SK-N-SH treated with all-trans-retinoic acid at 6 μM for 48 hours (cell line): ENCODE data around the gene ARHGDIA.

Source experiments
- ATAC-seq: fragments of 200-7000 bp; cut with Tn5 transposase; 3 replicates; pipeline ENCODE4 v1.9.1; 2020; ENCODE audit warnings: mild to moderate bottlenecking, moderate library complexity
- ARNTL ChIP-seq: fragments of 450-650 bp; formaldehyde crosslinking; IDR thresholded peaks from 2 replicates; pipeline ENCODE4 v1.5.0; 2020; ENCODE audit warnings: low read depth, mild to moderate bottlenecking, moderate library complexity, borderline replicate concordance
- BACH2 ChIP-seq: fragments of 250-450 bp; sonication (Bioruptor Pico); IDR thresholded peaks from 2 replicates; pipeline ENCODE4 v1.9.0; 2021; ENCODE audit warnings: mild to moderate bottlenecking, borderline replicate concordance
- CSDC2 ChIP-seq: fragments of 250-450 bp; sonication (Bioruptor Pico); IDR thresholded peaks from 2 replicates; pipeline ENCODE4 v1.5.0; 2020; ENCODE audit warnings: mild to moderate bottlenecking, moderate library complexity
- ESRRG ChIP-seq: fragments of 250-450 bp; sonication (Bioruptor Pico); IDR thresholded peaks from 2 replicates; pipeline ENCODE4 v1.6.1; 2021; ENCODE audit warnings: mild to moderate bottlenecking
- GLIS3 ChIP-seq: fragments of 250-450 bp; sonication (Bioruptor Pico); IDR thresholded peaks from 2 replicates; pipeline ENCODE4 v1.5.0; 2020; ENCODE audit warnings: mild to moderate bottlenecking, moderate library complexity
- ISL1 ChIP-seq: fragments of 250-450 bp; sonication (Bioruptor Pico); IDR thresholded peaks from 2 replicates; pipeline ENCODE4 v2.1.2; 2022; ENCODE audit warnings: mild to moderate bottlenecking, moderate library complexity
- OSR1 ChIP-seq: fragments of 250-450 bp; sonication (Bioruptor Pico); IDR thresholded peaks from 2 replicates; pipeline ENCODE4 v1.8.0; 2022; ENCODE audit warnings: moderate library complexity, mild to moderate bottlenecking, inconsistent platforms
- PPARA ChIP-seq: fragments of 250-450 bp; sonication (Bioruptor Pico); IDR thresholded peaks from 2 replicates; pipeline ENCODE4 v1.5.0; 2020; ENCODE audit warnings: mild to moderate bottlenecking, borderline replicate concordance
- RARB ChIP-seq: fragments of 250-450 bp; sonication (Bioruptor Pico); IDR thresholded peaks from 2 replicates; pipeline ENCODE4 v1.8.0; 2021; ENCODE audit warnings: mild to moderate bottlenecking, moderate library complexity
- SNAI2 ChIP-seq: fragments of 250-450 bp; sonication (Bioruptor Pico); IDR thresholded peaks from 2 replicates; pipeline ENCODE4 v1.5.0; 2020; ENCODE audit warnings: mild to moderate bottlenecking, moderate library complexity
- TCF4 ChIP-seq: fragments of 250-450 bp; sonication (Bioruptor Pico); IDR thresholded peaks from 2 replicates; pipeline ENCODE4 v1.8.0; 2021; ENCODE audit warnings: mild to moderate bottlenecking, moderate library complexity, borderline replicate concordance
- TOX ChIP-seq: fragments of 250-450 bp; sonication (Bioruptor Pico); IDR thresholded peaks from 2 replicates; pipeline ENCODE4 v1.8.0; 2021; ENCODE audit warnings: mild to moderate bottlenecking, moderate library complexity, borderline replicate concordance
- ZC3H10 ChIP-seq: fragments of 250-450 bp; sonication (Bioruptor Pico); IDR thresholded peaks from 2 replicates; pipeline ENCODE4 v1.5.1; 2021; ENCODE audit warnings: mild to moderate bottlenecking, moderate library complexity
- ZFP3 ChIP-seq: fragments of 250-450 bp; sonication (Bioruptor Pico); IDR thresholded peaks from 2 replicates; pipeline ENCODE4 v1.5.0; 2020; ENCODE audit warnings: mild to moderate bottlenecking, moderate library complexity
- ZFP30 ChIP-seq: fragments of 450-650 bp; formaldehyde crosslinking; IDR thresholded peaks from 2 replicates; pipeline ENCODE4 v1.5.0; 2022; ENCODE audit warnings: mild to moderate bottlenecking, moderate library complexity
- ZNF565 ChIP-seq: fragments of 450-650 bp; formaldehyde crosslinking; conservative IDR thresholded peaks from 2 replicates; pipeline ENCODE4 v1.5.0; 2020; ENCODE audit warnings: low read depth, mild to moderate bottlenecking, moderate library complexity
- ZNF70 ChIP-seq: fragments of 450-650 bp; formaldehyde crosslinking; IDR thresholded peaks from 2 replicates; pipeline ENCODE4 v1.5.0; 2020; ENCODE audit warnings: mild to moderate bottlenecking, moderate library complexity
- ZNF8 ChIP-seq: fragments of 450-650 bp; formaldehyde crosslinking; IDR thresholded peaks from 2 replicates; pipeline ENCODE4 v1.5.0; 2020; ENCODE audit warnings: mild to moderate bottlenecking, moderate library complexity
- TF ChIP-seq, protein P1 (sequence below): fragments of 250-450 bp; sonication (Bioruptor Pico); IDR thresholded peaks from 2 replicates; pipeline ENCODE4 v1.5.1; 2021; ENCODE audit warnings: mild to moderate bottlenecking, moderate library complexity
- TF ChIP-seq, protein P2 (sequence below): fragments of 250-450 bp; sonication (Bioruptor Pico); IDR thresholded peaks from 2 replicates; pipeline ENCODE4 v1.8.0; 2021; ENCODE audit warnings: low read depth, mild to moderate bottlenecking, moderate library complexity, borderline replicate concordance
- TF ChIP-seq, protein P3 (sequence below): fragments of 250-450 bp; sonication (Bioruptor Pico); IDR thresholded peaks from 2 replicates; pipeline ENCODE4 v1.8.0; 2020; ENCODE audit warnings: mild to moderate bottlenecking, moderate library complexity, borderline replicate concordance
- TF ChIP-seq, protein P4 (sequence below): fragments of 250-450 bp; sonication (Bioruptor Pico); IDR thresholded peaks from 2 replicates; pipeline ENCODE4 v1.5.1; 2020; ENCODE audit warnings: low read depth, mild to moderate bottlenecking, moderate library complexity
- TF ChIP-seq, protein P5 (sequence below): fragments of 250-450 bp; sonication (Bioruptor Pico); IDR thresholded peaks from 2 replicates; pipeline ENCODE4 v1.5.0; 2020; ENCODE audit warnings: mild to moderate bottlenecking, moderate library complexity

The ARHGDIA gene

DNA sequence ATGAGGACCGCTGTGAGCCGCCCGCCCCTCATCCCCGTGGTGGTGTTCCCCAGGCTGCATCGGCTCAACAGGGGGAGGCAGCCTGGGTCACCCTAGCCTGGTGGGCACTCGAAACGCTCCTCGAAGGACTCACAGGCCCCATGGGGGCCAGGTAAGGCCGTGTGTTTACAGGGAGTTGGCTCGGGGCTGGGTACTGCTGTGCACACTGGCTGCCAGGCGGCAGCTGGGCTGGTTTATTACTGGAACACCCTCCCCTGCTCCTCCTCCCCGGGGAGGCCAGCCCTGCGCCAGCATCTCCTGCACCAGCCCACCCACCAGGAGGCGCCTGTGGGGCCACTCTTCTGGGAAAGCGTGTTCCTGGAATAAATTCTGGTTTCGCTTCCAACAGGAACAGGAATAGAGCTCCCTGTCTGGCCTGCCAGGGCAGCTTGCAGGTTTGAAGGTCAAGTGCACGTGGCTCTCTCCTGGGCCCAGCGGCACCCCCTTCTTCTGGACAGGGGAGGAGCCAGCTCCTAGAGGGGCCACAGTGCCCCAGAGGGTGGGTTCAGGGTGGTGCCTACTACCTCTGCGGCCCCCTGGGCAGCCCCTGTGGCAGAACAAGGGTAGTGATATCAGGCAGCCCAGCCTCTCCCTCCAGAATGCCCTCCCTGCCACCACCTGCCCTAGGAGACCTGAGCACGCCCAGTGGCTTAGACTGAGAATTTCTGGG, 49.4 kb downstream of the ARHGDIA start:
- peak; percentile 77 for ATAC-seq
- TF ChIP-seq ARNTL (CRISPR knock-in tag) (no peak), PPARA (CRISPR knock-in tag) (no peak), ZNF8 (CRISPR knock-in tag) (no peak), TOX (CRISPR knock-in tag) (no peak), ESRRG (CRISPR knock-in tag) (no peak), ZC3H10 (CRISPR knock-in tag) (no peak), ZNF70 (CRISPR knock-in tag) (no peak), SNAI2 (CRISPR knock-in tag) (no peak), ZFP30 (no peak), RARB (no peak), ISL1 (CRISPR knock-in tag) (no peak), TCF4 (CRISPR knock-in tag) (no peak), ZFP3 (CRISPR knock-in tag) (no peak), CSDC2 (CRISPR knock-in tag) (no peak), ZNF565 (no peak)
- TF ChIP-seq, protein P1, sequence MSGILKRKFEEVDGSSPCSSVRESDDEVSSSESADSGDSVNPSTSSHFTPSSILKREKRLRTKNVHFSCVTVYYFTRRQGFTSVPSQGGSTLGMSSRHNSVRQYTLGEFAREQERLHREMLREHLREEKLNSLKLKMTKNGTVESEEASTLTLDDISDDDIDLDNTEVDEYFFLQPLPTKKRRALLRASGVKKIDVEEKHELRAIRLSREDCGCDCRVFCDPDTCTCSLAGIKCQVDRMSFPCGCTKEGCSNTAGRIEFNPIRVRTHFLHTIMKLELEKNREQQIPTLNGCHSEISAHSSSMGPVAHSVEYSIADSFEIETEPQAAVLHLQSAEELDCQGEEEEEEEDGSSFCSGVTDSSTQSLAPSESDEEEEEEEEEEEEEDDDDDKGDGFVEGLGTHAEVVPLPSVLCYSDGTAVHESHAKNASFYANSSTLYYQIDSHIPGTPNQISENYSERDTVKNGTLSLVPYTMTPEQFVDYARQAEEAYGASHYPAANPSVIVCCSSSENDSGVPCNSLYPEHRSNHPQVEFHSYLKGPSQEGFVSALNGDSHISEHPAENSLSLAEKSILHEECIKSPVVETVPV (CRISPR knock-in tag): no peak
- TF ChIP-seq, protein P2, sequence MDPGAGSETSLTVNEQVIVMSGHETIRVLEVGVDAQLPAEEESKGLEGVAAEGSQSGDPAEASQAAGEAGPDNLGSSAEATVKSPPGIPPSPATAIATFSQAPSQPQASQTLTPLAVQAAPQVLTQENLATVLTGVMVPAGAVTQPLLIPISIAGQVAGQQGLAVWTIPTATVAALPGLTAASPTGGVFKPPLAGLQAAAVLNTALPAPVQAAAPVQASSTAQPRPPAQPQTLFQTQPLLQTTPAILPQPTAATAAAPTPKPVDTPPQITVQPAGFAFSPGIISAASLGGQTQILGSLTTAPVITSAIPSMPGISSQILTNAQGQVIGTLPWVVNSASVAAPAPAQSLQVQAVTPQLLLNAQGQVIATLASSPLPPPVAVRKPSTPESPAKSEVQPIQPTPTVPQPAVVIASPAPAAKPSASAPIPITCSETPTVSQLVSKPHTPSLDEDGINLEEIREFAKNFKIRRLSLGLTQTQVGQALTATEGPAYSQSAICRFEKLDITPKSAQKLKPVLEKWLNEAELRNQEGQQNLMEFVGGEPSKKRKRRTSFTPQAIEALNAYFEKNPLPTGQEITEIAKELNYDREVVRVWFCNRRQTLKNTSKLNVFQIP: no peak
- TF ChIP-seq, protein P3, sequence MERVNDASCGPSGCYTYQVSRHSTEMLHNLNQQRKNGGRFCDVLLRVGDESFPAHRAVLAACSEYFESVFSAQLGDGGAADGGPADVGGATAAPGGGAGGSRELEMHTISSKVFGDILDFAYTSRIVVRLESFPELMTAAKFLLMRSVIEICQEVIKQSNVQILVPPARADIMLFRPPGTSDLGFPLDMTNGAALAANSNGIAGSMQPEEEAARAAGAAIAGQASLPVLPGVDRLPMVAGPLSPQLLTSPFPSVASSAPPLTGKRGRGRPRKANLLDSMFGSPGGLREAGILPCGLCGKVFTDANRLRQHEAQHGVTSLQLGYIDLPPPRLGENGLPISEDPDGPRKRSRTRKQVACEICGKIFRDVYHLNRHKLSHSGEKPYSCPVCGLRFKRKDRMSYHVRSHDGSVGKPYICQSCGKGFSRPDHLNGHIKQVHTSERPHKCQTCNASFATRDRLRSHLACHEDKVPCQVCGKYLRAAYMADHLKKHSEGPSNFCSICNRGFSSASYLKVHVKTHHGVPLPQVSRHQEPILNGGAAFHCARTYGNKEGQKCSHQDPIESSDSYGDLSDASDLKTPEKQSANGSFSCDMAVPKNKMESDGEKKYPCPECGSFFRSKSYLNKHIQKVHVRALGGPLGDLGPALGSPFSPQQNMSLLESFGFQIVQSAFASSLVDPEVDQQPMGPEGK (CRISPR knock-in tag): no peak
- TF ChIP-seq, protein P4, sequence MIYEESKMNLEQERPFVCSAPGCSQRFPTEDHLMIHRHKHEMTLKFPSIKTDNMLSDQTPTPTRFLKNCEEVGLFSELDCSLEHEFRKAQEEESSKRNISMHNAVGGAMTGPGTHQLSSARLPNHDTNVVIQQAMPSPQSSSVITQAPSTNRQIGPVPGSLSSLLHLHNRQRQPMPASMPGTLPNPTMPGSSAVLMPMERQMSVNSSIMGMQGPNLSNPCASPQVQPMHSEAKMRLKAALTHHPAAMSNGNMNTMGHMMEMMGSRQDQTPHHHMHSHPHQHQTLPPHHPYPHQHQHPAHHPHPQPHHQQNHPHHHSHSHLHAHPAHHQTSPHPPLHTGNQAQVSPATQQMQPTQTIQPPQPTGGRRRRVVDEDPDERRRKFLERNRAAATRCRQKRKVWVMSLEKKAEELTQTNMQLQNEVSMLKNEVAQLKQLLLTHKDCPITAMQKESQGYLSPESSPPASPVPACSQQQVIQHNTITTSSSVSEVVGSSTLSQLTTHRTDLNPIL (CRISPR knock-in tag): no peak

DNA sequence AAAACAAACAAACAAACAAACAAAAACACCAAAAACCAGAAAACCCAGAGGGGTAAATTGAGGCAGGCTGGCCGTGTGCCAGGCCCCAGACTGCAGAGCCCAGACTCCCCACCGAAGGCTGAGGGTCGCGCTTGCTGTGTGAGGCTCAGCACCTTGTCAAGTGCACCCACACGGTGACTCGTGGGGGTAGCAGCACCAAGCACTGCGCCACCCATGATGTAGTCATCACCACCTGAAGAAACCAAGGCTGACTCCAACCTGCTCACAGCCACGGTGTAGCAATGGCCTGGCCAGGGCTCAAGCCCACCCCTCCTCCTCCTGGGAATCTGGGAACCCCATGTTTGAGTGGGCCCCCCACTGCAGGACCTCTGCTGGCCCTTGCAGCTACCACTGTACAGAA, 50.0 kb downstream of the ARHGDIA start:
- TF ChIP-seq PPARA (CRISPR knock-in tag): no peak
- no peak for ATAC-seq

DNA sequence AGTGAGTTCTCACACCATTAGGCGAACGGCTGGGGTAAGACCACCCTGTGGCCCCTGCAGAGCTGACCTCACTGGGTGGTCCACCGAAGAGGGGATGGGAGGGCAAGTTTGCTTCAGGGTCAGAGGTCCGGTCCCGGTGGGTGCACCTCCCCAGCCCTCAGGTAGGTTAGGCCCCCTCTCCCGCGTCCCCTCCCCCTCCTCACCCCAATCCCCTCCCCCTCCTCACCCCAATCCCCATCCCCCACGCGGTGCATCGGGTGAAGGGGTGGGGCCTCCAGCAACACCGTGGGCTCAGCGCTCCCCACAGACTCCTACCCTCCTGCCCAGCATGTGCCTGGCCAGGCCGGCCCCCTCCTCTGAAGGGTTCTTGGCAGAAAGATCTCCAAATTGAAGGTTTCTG, 51.4 kb downstream of the ARHGDIA start:
- ATAC-seq: no peak

More for the DNA sequence above, 51.4 kb downstream of the ARHGDIA start:
- no peak for TF ChIP-seq OSR1 (CRISPR knock-in tag)
- TF ChIP-seq RARB: no peak
- TF ChIP-seq ZNF8 (CRISPR knock-in tag): no peak
- TF ChIP-seq ZC3H10 (CRISPR knock-in tag): no peak
- TF ChIP-seq BACH2 (CRISPR knock-in tag): no peak
- TF ChIP-seq, protein P1 (CRISPR knock-in tag): no peak
- no peak for TF ChIP-seq ZFP3 (CRISPR knock-in tag)
- no peak for TF ChIP-seq ZNF565
- TF ChIP-seq SNAI2 (CRISPR knock-in tag): no peak
- no peak for TF ChIP-seq ZFP30
- TF ChIP-seq TOX (CRISPR knock-in tag): no peak
- TF ChIP-seq, protein P3 (CRISPR knock-in tag): no peak
- TF ChIP-seq CSDC2 (CRISPR knock-in tag): no peak
- TF ChIP-seq, protein P5, sequence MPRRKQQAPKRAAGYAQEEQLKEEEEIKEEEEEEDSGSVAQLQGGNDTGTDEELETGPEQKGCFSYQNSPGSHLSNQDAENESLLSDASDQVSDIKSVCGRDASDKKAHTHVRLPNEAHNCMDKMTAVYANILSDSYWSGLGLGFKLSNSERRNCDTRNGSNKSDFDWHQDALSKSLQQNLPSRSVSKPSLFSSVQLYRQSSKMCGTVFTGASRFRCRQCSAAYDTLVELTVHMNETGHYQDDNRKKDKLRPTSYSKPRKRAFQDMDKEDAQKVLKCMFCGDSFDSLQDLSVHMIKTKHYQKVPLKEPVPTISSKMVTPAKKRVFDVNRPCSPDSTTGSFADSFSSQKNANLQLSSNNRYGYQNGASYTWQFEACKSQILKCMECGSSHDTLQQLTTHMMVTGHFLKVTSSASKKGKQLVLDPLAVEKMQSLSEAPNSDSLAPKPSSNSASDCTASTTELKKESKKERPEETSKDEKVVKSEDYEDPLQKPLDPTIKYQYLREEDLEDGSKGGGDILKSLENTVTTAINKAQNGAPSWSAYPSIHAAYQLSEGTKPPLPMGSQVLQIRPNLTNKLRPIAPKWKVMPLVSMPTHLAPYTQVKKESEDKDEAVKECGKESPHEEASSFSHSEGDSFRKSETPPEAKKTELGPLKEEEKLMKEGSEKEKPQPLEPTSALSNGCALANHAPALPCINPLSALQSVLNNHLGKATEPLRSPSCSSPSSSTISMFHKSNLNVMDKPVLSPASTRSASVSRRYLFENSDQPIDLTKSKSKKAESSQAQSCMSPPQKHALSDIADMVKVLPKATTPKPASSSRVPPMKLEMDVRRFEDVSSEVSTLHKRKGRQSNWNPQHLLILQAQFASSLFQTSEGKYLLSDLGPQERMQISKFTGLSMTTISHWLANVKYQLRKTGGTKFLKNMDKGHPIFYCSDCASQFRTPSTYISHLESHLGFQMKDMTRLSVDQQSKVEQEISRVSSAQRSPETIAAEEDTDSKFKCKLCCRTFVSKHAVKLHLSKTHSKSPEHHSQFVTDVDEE (CRISPR knock-in tag): no peak
- no peak for TF ChIP-seq GLIS3 (CRISPR knock-in tag)
- TF ChIP-seq, protein P4 (CRISPR knock-in tag): no peak
- TF ChIP-seq PPARA (CRISPR knock-in tag): no peak
- TF ChIP-seq TCF4 (CRISPR knock-in tag): no peak
